Measurements from ENCODE around the gene MEG3. TPM values are rescaled to one million over a fixed set of nuclear protein-coding genes. Genes with fewer than 3 reads are reported as not detected.
"Not testable (repeated sequence)": the region's sequence is repeated elsewhere in the genome, so short reads cannot be mapped to it uniquely, and the experiment has no call there.

Gene MEG3
- total RNA-seq, 1 donor from 2014 or later = 25.4 TPM

- no peak for DNase-seq (ENCODE audit: low spot score)
- intact Hi-C loops (cut with DNase I) = no loop called here
These were observed 38.3 kb upstream of the MEG3 start for GRCh38 chr14:100787659-100788058.

GRCh38 chr14:100788517-100788916 is 37.4 kb upstream of the MEG3 start:
- no peak for DNase-seq (ENCODE audit: low spot score)
- intact Hi-C loops (cut with DNase I) = no loop called here

- intact Hi-C loops (cut with DNase I) = no loop called here
- DNase-seq (ENCODE audit: low spot score) = no peak
These were observed 37.0 kb upstream of the MEG3 start for GRCh38 chr14:100788942-100789341.

GRCh38 chr14:100789460-100790417 is 36.2 kb upstream of the MEG3 start:
- intact Hi-C loops (cut with DNase I) = no loop called here
- no peak for DNase-seq (ENCODE audit: low spot score)

DNA sequence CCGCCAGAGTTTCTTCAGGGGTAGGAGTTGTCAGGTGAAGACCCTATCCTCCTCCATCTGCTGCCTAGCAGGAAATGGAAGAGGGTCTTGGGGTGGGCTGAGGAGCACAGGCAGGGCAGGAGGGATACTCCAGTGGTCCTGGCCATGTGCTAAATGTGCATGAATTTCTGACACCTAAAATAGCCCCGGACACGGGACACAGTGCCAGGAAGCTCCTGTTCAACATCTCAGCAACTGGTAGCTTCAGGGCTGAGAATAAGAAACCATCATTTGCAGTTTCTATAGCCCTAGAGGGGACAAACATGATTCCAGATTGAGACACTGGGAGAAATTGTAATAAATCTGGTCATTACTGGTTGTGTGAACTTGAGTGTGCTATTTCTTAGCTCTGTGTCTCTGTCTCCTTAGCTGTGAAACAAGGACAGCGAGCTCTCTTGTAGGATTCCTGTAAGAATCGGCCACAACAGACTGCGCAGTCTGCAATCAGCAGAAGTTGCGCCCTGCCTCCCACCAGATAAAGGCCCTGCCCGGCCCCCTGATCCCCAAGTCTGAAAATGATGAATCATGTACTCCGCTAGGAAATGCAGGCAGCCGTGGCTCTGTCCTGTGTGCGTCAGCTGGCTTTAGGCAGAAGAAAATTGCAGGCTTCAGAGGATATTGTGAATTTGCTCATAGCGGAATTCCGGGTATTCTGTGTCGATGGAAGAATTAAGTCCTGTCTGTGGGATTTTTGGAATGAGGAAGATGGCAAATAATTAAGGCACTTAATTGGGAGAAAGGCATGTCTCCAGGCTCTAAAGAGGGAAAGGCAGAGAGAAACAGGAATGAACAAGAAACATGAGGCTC is 35.2 kb upstream of the MEG3 start:
- intact Hi-C loops (cut with DNase I) = no loop called here
- DNase-seq (ENCODE audit: low spot score) = no peak

DNA sequence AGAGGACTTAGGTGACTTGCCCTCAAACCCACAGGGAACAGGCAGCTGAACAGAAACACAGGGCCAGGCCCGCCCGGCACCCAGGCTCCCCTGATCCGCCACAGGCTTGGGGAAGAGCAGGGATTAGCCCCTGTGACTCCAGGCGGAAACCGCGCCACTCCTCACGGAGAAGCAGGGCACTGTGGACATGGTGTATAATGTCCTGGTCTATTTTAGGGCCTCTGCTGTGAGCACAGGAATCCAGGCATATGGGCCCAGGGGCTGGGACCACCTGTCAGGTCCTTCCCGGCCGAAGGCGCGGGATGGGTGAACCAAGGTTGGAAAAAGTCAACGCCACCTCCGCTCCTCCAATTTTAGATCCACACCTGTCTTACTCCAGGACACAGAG is 34.6 kb upstream of the MEG3 start:
- intact Hi-C loops (cut with DNase I) = no loop called here
- DNase-seq (ENCODE audit: low spot score) = no peak

DNA sequence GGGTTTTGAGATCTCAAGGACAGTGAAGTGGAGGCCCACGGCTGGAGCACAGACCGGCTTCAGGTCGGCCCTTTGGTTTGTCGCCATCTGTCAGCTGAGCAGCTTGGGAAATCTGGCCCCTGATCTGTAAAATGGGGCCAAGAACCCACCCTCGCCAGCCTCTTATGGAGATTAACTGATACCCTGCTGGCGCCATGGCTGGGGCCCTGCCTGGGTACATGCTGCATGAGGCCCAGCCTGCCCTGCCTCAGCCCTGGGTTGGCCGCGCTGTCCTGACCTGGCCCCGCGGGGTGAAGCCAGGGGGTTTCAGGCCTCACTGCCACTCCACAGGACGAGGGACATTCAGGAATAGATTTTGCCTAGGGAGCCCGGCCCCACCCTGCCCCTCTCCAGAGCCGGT is 33.9 kb upstream of the MEG3 start:
- no peak for DNase-seq (ENCODE audit: low spot score)
- intact Hi-C loops (cut with DNase I) = no loop called here

DNA sequence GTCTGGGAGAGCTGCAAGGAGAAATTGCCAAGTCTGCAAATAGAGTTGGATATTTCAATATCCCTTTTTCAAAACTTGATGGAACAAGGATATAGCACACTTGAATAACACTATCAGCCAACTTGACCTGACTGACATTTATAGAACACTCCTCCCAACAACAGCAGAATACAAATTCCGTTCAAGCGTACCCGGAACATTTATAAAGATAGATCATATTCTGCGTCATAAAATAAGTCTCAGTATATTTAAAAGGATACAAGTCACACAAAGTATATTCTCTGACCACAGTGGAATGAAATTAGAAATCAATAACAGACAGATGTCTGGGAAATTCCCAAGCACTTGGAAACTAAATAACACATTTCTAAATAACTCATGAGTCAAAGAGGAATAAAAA is 29.0 kb upstream of the MEG3 start:
- intact Hi-C loops (cut with DNase I) = no loop called here
- DNase-seq (ENCODE audit: low spot score) = no peak

DNA sequence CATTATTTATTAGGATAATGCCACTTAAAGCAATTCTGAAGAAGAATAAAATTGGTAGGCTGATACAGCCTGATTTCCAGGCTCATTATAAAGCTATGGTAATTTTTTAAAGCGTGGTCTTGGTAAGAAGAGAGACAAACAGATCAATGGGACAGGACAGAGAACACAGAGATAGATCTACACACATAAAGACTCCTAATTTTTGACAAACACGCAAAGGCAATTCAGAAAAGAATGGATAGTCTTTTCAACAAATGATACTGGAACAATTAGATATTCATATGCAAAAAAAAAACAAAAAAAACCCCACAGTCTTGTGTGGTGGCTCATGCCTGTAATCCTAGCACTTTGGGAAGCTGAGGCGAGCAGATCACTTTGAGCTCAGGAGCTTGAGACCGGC is 25.9 kb upstream of the MEG3 start:
- DNase-seq (ENCODE audit: low spot score) = no peak
- intact Hi-C loops (cut with DNase I) = no loop called here

- DNase-seq (ENCODE audit: low spot score); intact Hi-C loops (cut with DNase I): not testable (repeated sequence)
These were observed 24.5 kb upstream of the MEG3 start for GRCh38 chr14:100801433-100801832.

DNA sequence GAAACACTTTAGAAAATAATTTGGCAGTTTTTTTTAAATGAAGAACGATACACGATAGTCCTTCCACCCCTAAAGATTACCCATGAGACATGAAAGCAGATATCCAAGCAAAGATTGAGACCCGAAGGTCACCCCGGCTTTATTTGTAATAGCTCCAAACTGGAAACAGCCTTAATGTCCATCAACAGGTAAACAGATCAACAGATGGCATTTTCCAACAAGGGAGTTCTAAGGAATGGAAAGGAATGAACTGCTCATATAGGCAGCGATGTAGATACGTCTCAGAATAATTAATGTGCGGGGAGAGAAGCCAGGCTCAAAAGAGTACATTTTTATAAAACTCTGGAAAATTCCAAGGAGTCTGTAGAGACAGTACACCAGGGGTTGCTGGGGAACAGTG is 23.7 kb upstream of the MEG3 start:
- intact Hi-C loops (cut with DNase I) = no loop called here
- no peak for DNase-seq (ENCODE audit: low spot score)

GRCh38 chr14:100802766-100803165 is 23.2 kb upstream of the MEG3 start:
- DNase-seq (ENCODE audit: low spot score) = no peak
- intact Hi-C loops (cut with DNase I) = no loop called here

GRCh38 chr14:100803226-100803625 is 22.7 kb upstream of the MEG3 start:
- DNase-seq (ENCODE audit: low spot score) = no peak
- intact Hi-C loops (cut with DNase I) = no loop called here

DNA sequence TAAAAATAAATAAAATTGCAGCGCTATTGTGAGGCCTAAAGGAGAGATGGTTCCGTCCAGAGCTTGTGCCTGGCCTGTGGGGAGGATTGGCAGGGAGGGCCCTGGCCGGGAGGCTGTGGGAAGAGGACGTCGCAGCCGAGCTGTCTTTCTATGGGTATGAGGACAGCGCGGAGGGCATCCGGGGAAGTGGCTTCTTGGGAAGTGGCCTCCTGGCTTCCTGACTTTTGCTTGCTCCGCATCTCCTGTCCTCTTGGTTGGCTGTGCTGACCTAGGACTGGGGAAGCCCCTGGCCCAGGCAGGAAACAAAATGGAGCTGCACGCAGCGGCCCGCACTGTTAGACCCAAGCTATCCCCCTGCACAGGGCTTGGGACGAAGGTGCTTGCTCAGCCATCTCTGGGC is 22.2 kb upstream of the MEG3 start:
- DNase-seq (ENCODE audit: low spot score) = no peak
- intact Hi-C loops (cut with DNase I) = no loop called here

- no peak for DNase-seq (ENCODE audit: low spot score)
- intact Hi-C loops (cut with DNase I) = no loop called here
These were observed 21.8 kb upstream of the MEG3 start for GRCh38 chr14:100804138-100804537.

DNA sequence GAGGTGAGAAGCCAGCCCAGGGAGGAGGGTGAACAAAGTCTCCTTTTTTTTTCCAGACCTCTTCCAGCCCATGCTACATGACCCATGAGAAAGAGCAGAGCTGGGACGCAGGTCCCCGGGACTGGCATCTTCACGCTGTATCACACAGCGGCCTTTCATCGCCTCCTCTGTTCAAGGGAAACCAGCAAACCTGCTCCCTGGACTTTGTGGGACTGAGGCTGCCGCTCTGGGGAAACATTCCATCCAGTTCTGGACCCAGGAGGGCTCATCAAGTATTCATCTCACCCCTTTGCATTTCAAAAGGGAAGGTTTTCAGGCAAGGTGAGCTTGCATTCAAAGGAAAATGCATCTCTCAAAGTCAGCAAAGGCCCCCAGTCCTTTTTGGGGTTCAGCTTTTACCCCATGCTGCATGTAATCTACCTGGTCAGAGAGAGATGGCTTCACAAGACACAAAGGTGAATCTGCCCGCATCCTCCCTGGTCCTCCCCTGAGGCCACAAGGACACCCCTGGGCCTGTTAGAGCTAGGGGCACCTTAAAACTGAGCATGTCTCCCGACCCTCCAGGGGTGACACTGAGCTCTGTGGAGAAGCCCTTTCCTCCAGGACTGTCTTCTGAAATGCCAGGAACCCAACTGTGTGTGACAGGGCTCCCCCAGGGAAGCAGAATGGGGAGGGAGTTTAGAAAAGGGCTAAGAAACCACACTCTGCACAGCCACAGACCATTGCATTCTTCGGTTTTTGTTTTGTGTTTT is 21.2 kb upstream of the MEG3 start:
- intact Hi-C loops (cut with DNase I) = no loop called here
- DNase-seq (ENCODE audit: low spot score) = no peak

- intact Hi-C loops (cut with DNase I) = no loop called here
- no peak for DNase-seq (ENCODE audit: low spot score)
These were observed 19.5 kb upstream of the MEG3 start for GRCh38 chr14:100806386-100806785.

DNA sequence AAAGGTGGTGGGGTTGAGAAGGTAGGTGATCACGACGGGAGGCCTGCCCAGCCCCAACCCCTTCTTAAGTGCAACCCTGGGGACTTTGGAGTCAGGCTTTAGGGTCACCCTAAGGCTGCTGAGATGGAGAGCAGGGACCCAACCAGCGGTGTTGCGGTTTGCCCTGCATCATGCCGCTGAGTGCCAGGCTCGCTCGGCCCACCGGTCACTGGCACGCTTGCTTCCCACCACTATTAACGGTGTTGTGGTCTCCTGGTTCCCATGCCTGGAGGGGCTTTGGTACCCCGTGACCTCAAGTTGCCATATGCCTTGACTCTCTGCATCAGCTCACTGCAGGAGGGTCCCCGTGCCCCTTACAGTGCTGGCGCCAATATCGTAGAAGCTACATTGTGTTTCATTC is 18.4 kb upstream of the MEG3 start:
- no peak for DNase-seq (ENCODE audit: low spot score)
- intact Hi-C loops (cut with DNase I) = no loop called here

GRCh38 chr14:100807979-100808734 is 17.8 kb upstream of the MEG3 start:
- DNase-seq (ENCODE audit: low spot score) = no peak
- intact Hi-C loops (cut with DNase I) = no loop called here

Data from cardiac septum (tissue), 1 donor.